GM23338 (cell line): ENCODE measurements around the gene EARS2. TPM values are rescaled to one million over a fixed set of nuclear protein-coding genes. Genes with fewer than 3 reads are reported as not detected.

Source experiments
- ATAC-seq: fragments of 200-7000 bp; cut with Tn5 transposase; 3 replicates; pipeline ENCODE4 v1.9.1; 2020
- DNase-seq: peaks from one replicate; pipeline ENCODE4 v3.0.0-alpha.2; 2015; ENCODE audit warnings: low spot score
- H2AFZ ChIP-seq: fragments of 200-600 bp; sonication (generic); 2 replicates; pipeline ENCODE4 v1.8.0; 2016; ENCODE audit warnings: antibody characterized with exemption, mild to moderate bottlenecking, moderate library complexity
- H3F3A ChIP-seq: fragments of 200-600 bp; sonication (generic); replicated peaks from 2 replicates; pipeline ENCODE4 v1.8.0; 2017; ENCODE audit warnings: antibody characterized with exemption, mixed run types, low read depth
- H3K27ac ChIP-seq: fragments of 200-600 bp; sonication (generic); 2 replicates; pipeline ENCODE4 v1.6.1; 2016; ENCODE audit warnings: low read depth
- H3K27me3 ChIP-seq: fragments of 200-600 bp; sonication (generic); 2 replicates; pipeline ENCODE4 v1.8.0; 2016; ENCODE audit warnings: mild to moderate bottlenecking, mixed run types, moderate library complexity; ENCODE audit not compliant: insufficient read depth
- H3K36me3 ChIP-seq: fragments of 200-600 bp; sonication (generic); 2 replicates; pipeline ENCODE4 v1.8.0; 2016; ENCODE audit warnings: mild to moderate bottlenecking; ENCODE audit not compliant: insufficient read depth
- H3K4me1 ChIP-seq: fragments of 200-600 bp; sonication (generic); 2 replicates; pipeline ENCODE4 v1.8.0; 2016; ENCODE audit warnings: mild to moderate bottlenecking, moderate library complexity; ENCODE audit not compliant: insufficient read depth
- H3K4me2 ChIP-seq: fragments of 200-600 bp; sonication (generic); 2 replicates; pipeline ENCODE4 v1.7.1; 2017; ENCODE audit warnings: mixed run types
- H3K4me3 ChIP-seq: fragments of 200-600 bp; sonication (generic); 2 replicates; pipeline ENCODE4 v1.6.1; 2016; ENCODE audit warnings: mixed run types
- H3K79me2 ChIP-seq: fragments of 200-600 bp; sonication (generic); replicated peaks from 2 replicates; pipeline ENCODE4 v1.8.0; 2017; ENCODE audit warnings: mild to moderate bottlenecking; ENCODE audit not compliant: insufficient read depth
- H3K9me2 ChIP-seq: fragments of 200-600 bp; sonication (generic); 2 replicates; pipeline ENCODE4 v1.8.0; 2017; ENCODE audit not compliant: insufficient read depth
- H4K20me1 ChIP-seq: fragments of 200-600 bp; sonication (generic); replicated peaks from 2 replicates; pipeline ENCODE4 v1.8.0; 2017; ENCODE audit warnings: mild to moderate bottlenecking; ENCODE audit not compliant: insufficient read depth
- H3K27ac Mint-ChIP-seq: 2 replicates; pipeline ENCODE4 v1.8.0; 2020; ENCODE audit warnings: inconsistent platforms, mild to moderate bottlenecking, moderate library complexity, mixed read lengths
- H3K27me3 Mint-ChIP-seq: 3 replicates; pipeline ENCODE4 v1.8.0; 2022; ENCODE audit warnings: low read depth, mild to moderate bottlenecking, moderate library complexity, mixed read lengths, inconsistent platforms; ENCODE audit not compliant: insufficient read depth, poor library complexity
- H3K36me3 Mint-ChIP-seq: 3 replicates; pipeline ENCODE4 v1.8.0; 2021; ENCODE audit warnings: low read depth, mild to moderate bottlenecking, inconsistent platforms, moderate library complexity, mixed read lengths
- H3K4me1 Mint-ChIP-seq: 3 replicates; pipeline ENCODE4 v1.8.0; 2020; ENCODE audit warnings: mild to moderate bottlenecking, inconsistent platforms, mixed read lengths
- H3K4me3 Mint-ChIP-seq: 3 replicates; pipeline ENCODE4 v1.8.0; 2021; ENCODE audit warnings: moderate library complexity, mild to moderate bottlenecking, inconsistent platforms, mixed read lengths
- H3K9me3 Mint-ChIP-seq: 3 replicates; pipeline ENCODE4 v1.8.0; 2020; ENCODE audit warnings: moderate library complexity, mild to moderate bottlenecking, inconsistent platforms, mixed read lengths
- CREB1 ChIP-seq: fragments of 250-450 bp; sonication (Bioruptor Pico); IDR thresholded peaks from 2 replicates; pipeline ENCODE4 v1.5.0; 2020; ENCODE audit warnings: low read depth, mild to moderate bottlenecking, moderate library complexity
- EZH2 ChIP-seq: fragments of 200-600 bp; sonication (generic); IDR thresholded peaks from one replicate; pipeline ENCODE4 v1.8.0; 2017; ENCODE audit warnings: antibody characterized with exemption, mild to moderate bottlenecking, low read depth; ENCODE audit not compliant: unreplicated experiment
- EZH2phosphoT487 ChIP-seq: fragments of 200-600 bp; sonication (generic); IDR thresholded peaks from one replicate; pipeline ENCODE4 v1.8.1; 2018; ENCODE audit warnings: antibody characterized with exemption; ENCODE audit not compliant: unreplicated experiment
- JUNB ChIP-seq: IDR thresholded peaks from one replicate; pipeline ENCODE4 v1.6.1; 2016; ENCODE audit warnings: antibody characterized with exemption; ENCODE audit not compliant: unreplicated experiment
- NANOG ChIP-seq: IDR thresholded peaks from 2 replicates; pipeline ENCODE4 v1.6.1; 2016; ENCODE audit warnings: antibody characterized with exemption, borderline replicate concordance
- POLR2AphosphoS5 ChIP-seq: IDR thresholded peaks from 2 replicates; pipeline ENCODE4 v1.6.1; 2016; ENCODE audit warnings: antibody characterized with exemption, low read depth
- STAT1 ChIP-seq: IDR thresholded peaks from one replicate; pipeline ENCODE4 v1.6.1; 2016; ENCODE audit warnings: antibody characterized with exemption; ENCODE audit not compliant: unreplicated experiment
- ZNF114 ChIP-seq: fragments of 250-450 bp; sonication (Bioruptor Pico); IDR thresholded peaks from 2 replicates; pipeline ENCODE4 v1.5.0; 2020; ENCODE audit warnings: mild to moderate bottlenecking, moderate library complexity
- ZNF331 ChIP-seq: fragments of 250-450 bp; sonication (Bioruptor Pico); IDR thresholded peaks from 2 replicates; pipeline ENCODE4 v1.5.0; 2020; ENCODE audit warnings: low read depth, mild to moderate bottlenecking, moderate library complexity
- polyA plus RNA-seq: library from polyadenylated mRNA; unstranded; fragments of >200 nt; fragmentation: Nextera tagmentation; extraction: Ambion mirVana; gene quantifications from 2 replicates; pipeline ENCODE4 v1.2.1, GENCODE V29; 2016
- total RNA-seq: library from RNA; depleted of rRNA; stranded (reverse); fragments of >200 nt; shearing (Covaris generic); gene quantifications from 2 replicates; pipeline ENCODE4 v1.2.3, GENCODE V29; 2014
- TF ChIP-seq, protein P1 (sequence below): IDR thresholded peaks from 2 replicates; pipeline ENCODE4 v1.6.1; 2016; ENCODE audit warnings: antibody characterized with exemption
- TF ChIP-seq, protein P2 (sequence below): fragments of 250-450 bp; sonication (Bioruptor Pico); IDR thresholded peaks from 2 replicates; pipeline ENCODE4 v1.5.0; 2020; ENCODE audit warnings: mild to moderate bottlenecking, moderate library complexity
- TF ChIP-seq, protein P3 (sequence below): IDR thresholded peaks from one replicate; pipeline ENCODE4 v1.6.1; 2018; ENCODE audit warnings: antibody characterized with exemption; ENCODE audit not compliant: unreplicated experiment
- TF ChIP-seq, protein P4 (sequence below), 2 experiments: fragments of 200-600 bp in 1 of 2; sonication (generic) in 1 of 2; conservative IDR thresholded peaks; 2 replicates each; pipeline versions ENCODE4 v1.5.1 to v1.6.1; 2016 to 2017; ENCODE audit warnings: antibody characterized with exemption in 2 of 2, low read depth in 2 of 2, mild to moderate bottlenecking in 2 of 2, moderate library complexity in 1 of 2

EARS2 gene
- total and polyA plus RNA-seq, 2 experiments from 2014 or later: 22.6 to 89.1 TPM

DNA sequence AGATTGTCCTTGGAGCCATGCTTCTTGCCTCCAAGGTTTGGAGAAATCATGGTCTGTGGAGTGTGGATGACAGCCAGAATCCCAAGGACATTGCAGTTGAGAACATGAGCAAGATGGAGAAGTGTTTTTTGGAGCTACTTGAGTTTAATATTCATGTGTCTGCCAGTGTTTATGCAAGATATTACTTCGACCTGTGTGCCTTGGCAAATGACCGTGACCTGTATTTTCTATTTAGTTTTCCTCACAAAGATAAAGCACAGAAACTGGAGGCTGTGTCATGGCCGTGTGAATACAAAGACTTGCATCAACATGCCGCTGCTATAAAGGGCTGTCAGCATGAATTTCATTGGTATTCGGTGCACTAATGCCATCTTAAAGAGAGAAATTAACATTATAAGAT is 55.9 kb downstream of the EARS2 start:
- Mint-ChIP-seq H3K9me3 (no peaks in the 10 kb centered on the region), H3K36me3 (peaks cover 6% of the 10 kb centered on the region; the same call in 2 of the 3 replicates), H3K4me3 (no peak overlapping the region), H3K27ac (no peak overlapping the region), H3K4me1 (peaks cover 43% of the 10 kb centered on the region), H3K27me3 (peaks cover 2% of the 10 kb centered on the region)
- Histone ChIP-seq H3K36me3 (no peaks in the 10 kb centered on the region), H3K27me3 (no peaks in the 10 kb centered on the region), H3K79me2 (peaks cover 96% of the 10 kb centered on the region), H3K4me3 (no peak overlapping the region), H3K27ac (peak overlapping the region; percentile 50), H4K20me1 (peaks cover 86% of the 10 kb centered on the region), H2AFZ (no peak overlapping the region), H3F3A (no peaks in the 10 kb centered on the region), H3K4me2 (no peak overlapping the region), H3K4me1 (peaks cover 32% of the 10 kb centered on the region; the same call in 1 of the 2 replicates), H3K9me2 (no peaks in the 10 kb centered on the region)
- no peak for TF ChIP-seq ZNF114 (CRISPR knock-in tag)
- TF ChIP-seq ZNF331 (CRISPR knock-in tag): no peak
- no peak for TF ChIP-seq EZH2
- no peak for TF ChIP-seq CREB1 (CRISPR knock-in tag)
- no peak for TF ChIP-seq STAT1
- no peak for TF ChIP-seq EZH2phosphoT487
- TF ChIP-seq, protein P1, sequence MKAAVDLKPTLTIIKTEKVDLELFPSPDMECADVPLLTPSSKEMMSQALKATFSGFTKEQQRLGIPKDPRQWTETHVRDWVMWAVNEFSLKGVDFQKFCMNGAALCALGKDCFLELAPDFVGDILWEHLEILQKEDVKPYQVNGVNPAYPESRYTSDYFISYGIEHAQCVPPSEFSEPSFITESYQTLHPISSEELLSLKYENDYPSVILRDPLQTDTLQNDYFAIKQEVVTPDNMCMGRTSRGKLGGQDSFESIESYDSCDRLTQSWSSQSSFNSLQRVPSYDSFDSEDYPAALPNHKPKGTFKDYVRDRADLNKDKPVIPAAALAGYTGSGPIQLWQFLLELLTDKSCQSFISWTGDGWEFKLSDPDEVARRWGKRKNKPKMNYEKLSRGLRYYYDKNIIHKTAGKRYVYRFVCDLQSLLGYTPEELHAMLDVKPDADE: no peak
- no peak for TF ChIP-seq POLR2AphosphoS5
- TF ChIP-seq, protein P2, sequence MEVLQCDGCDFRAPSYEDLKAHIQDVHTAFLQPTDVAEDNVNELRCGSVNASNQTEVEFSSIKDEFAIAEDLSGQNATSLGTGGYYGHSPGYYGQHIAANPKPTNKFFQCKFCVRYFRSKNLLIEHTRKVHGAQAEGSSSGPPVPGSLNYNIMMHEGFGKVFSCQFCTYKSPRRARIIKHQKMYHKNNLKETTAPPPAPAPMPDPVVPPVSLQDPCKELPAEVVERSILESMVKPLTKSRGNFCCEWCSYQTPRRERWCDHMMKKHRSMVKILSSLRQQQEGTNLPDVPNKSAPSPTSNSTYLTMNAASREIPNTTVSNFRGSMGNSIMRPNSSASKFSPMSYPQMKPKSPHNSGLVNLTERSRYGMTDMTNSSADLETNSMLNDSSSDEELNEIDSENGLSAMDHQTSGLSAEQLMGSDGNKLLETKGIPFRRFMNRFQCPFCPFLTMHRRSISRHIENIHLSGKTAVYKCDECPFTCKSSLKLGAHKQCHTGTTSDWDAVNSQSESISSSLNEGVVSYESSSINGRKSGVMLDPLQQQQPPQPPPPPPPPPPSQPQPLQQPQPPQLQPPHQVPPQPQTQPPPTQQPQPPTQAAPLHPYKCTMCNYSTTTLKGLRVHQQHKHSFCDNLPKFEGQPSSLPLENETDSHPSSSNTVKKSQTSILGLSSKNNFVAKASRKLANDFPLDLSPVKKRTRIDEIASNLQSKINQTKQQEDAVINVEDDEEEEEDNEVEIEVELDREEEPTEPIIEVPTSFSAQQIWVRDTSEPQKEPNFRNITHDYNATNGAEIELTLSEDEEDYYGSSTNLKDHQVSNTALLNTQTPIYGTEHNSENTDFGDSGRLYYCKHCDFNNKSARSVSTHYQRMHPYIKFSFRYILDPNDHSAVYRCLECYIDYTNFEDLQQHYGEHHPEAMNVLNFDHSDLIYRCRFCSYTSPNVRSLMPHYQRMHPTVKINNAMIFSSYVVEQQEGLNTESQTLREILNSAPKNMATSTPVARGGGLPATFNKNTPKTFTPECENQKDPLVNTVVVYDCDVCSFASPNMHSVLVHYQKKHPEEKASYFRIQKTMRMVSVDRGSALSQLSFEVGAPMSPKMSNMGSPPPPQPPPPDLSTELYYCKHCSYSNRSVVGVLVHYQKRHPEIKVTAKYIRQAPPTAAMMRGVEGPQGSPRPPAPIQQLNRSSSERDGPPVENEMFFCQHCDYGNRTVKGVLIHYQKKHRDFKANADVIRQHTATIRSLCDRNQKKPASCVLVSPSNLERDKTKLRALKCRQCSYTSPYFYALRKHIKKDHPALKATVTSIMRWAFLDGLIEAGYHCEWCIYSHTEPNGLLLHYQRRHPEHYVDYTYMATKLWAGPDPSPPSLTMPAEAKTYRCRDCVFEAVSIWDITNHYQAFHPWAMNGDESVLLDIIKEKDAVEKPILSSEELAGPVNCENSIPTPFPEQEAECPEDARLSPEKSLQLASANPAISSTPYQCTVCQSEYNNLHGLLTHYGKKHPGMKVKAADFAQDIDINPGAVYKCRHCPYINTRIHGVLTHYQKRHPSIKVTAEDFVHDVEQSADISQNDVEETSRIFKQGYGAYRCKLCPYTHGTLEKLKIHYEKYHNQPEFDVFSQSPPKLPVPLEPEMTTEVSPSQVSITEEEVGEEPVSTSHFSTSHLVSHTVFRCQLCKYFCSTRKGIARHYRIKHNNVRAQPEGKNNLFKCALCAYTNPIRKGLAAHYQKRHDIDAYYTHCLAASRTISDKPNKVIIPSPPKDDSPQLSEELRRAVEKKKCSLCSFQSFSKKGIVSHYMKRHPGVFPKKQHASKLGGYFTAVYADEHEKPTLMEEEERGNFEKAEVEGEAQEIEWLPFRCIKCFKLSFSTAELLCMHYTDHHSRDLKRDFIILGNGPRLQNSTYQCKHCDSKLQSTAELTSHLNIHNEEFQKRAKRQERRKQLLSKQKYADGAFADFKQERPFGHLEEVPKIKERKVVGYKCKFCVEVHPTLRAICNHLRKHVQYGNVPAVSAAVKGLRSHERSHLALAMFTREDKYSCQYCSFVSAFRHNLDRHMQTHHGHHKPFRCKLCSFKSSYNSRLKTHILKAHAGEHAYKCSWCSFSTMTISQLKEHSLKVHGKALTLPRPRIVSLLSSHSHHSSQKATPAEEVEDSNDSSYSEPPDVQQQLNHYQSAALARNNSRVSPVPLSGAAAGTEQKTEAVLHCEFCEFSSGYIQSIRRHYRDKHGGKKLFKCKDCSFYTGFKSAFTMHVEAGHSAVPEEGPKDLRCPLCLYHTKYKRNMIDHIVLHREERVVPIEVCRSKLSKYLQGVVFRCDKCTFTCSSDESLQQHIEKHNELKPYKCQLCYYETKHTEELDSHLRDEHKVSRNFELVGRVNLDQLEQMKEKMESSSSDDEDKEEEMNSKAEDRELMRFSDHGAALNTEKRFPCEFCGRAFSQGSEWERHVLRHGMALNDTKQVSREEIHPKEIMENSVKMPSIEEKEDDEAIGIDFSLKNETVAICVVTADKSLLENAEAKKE (CRISPR knock-in tag): no peak
- TF ChIP-seq, protein P3, sequence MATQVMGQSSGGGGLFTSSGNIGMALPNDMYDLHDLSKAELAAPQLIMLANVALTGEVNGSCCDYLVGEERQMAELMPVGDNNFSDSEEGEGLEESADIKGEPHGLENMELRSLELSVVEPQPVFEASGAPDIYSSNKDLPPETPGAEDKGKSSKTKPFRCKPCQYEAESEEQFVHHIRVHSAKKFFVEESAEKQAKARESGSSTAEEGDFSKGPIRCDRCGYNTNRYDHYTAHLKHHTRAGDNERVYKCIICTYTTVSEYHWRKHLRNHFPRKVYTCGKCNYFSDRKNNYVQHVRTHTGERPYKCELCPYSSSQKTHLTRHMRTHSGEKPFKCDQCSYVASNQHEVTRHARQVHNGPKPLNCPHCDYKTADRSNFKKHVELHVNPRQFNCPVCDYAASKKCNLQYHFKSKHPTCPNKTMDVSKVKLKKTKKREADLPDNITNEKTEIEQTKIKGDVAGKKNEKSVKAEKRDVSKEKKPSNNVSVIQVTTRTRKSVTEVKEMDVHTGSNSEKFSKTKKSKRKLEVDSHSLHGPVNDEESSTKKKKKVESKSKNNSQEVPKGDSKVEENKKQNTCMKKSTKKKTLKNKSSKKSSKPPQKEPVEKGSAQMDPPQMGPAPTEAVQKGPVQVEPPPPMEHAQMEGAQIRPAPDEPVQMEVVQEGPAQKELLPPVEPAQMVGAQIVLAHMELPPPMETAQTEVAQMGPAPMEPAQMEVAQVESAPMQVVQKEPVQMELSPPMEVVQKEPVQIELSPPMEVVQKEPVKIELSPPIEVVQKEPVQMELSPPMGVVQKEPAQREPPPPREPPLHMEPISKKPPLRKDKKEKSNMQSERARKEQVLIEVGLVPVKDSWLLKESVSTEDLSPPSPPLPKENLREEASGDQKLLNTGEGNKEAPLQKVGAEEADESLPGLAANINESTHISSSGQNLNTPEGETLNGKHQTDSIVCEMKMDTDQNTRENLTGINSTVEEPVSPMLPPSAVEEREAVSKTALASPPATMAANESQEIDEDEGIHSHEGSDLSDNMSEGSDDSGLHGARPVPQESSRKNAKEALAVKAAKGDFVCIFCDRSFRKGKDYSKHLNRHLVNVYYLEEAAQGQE: no peak
- no peak for TF ChIP-seq NANOG
- TF ChIP-seq, protein P4, sequence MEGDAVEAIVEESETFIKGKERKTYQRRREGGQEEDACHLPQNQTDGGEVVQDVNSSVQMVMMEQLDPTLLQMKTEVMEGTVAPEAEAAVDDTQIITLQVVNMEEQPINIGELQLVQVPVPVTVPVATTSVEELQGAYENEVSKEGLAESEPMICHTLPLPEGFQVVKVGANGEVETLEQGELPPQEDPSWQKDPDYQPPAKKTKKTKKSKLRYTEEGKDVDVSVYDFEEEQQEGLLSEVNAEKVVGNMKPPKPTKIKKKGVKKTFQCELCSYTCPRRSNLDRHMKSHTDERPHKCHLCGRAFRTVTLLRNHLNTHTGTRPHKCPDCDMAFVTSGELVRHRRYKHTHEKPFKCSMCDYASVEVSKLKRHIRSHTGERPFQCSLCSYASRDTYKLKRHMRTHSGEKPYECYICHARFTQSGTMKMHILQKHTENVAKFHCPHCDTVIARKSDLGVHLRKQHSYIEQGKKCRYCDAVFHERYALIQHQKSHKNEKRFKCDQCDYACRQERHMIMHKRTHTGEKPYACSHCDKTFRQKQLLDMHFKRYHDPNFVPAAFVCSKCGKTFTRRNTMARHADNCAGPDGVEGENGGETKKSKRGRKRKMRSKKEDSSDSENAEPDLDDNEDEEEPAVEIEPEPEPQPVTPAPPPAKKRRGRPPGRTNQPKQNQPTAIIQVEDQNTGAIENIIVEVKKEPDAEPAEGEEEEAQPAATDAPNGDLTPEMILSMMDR (conservative IDR thresholded peaks at IDR 0.05; ENCODE audit: low read depth in 2 of 2): no peak
- no peak for TF ChIP-seq JUNB
- no peak for ATAC-seq
- DNase-seq: no peak
